ENCODE data around the gene ATG2A. TPM values are rescaled to one million over a fixed set of nuclear protein-coding genes. Genes with fewer than 3 reads are reported as not detected.

Gene ATG2A
- total RNA-seq, 1 donor from 2014 or later, result 25.8 TPM

- TF ChIP-seq CTCF (conservative IDR thresholded peaks at IDR 0.05; ENCODE audit: low read depth, low read length), result peak; percentile 43
- H3K4me3 ChIP-seq (ENCODE audit: low read depth, low read length), result peak overlapping the region; percentile 97
- DNase-seq (ENCODE audit: low read depth), result no peak
Observed at GRCh38 chr11:64918017-64918416, 1.0 kb upstream of the ATG2A start.

- no peak for DNase-seq (ENCODE audit: low read depth)
- no peak for TF ChIP-seq CTCF (conservative IDR thresholded peaks at IDR 0.05; ENCODE audit: low read depth, low read length)
- peak overlapping the region; percentile 97 for H3K4me3 ChIP-seq (ENCODE audit: low read depth, low read length)
Observed at GRCh38 chr11:64917663-64917995, 620 bp upstream of the ATG2A start.

- peak overlapping the region; percentile 97 for H3K4me3 ChIP-seq (ENCODE audit: low read depth, low read length)
- DNase-seq (ENCODE audit: low read depth), result no peak
- no peak for TF ChIP-seq CTCF (conservative IDR thresholded peaks at IDR 0.05; ENCODE audit: low read depth, low read length)
Observed at GRCh38 chr11:64916040-64916774, 802 bp downstream of the ATG2A start.

GRCh38 chr11:64915376-64915887 is 1.6 kb downstream of the ATG2A start:
- peak overlapping the region; percentile 97 for H3K4me3 ChIP-seq (ENCODE audit: low read depth, low read length)
- no peak for DNase-seq (ENCODE audit: low read depth)
- no peak for TF ChIP-seq CTCF (conservative IDR thresholded peaks at IDR 0.05; ENCODE audit: low read depth, low read length)

- TF ChIP-seq CTCF (conservative IDR thresholded peaks at IDR 0.05; ENCODE audit: low read depth, low read length), result no peak
- no peak overlapping the region for H3K4me3 ChIP-seq (ENCODE audit: low read depth, low read length)
- no peak for DNase-seq (ENCODE audit: low read depth)
Observed at GRCh38 chr11:64914123-64914522, 2.9 kb downstream of the ATG2A start.

- no peak for DNase-seq (ENCODE audit: low read depth)
- TF ChIP-seq CTCF (conservative IDR thresholded peaks at IDR 0.05; ENCODE audit: low read depth, low read length), result no peak
- H3K4me3 ChIP-seq (ENCODE audit: low read depth, low read length), result no peak overlapping the region
Observed at GRCh38 chr11:64913171-64913727, 3.8 kb downstream of the ATG2A start.

GRCh38 chr11:64911689-64912088 is 5.3 kb downstream of the ATG2A start:
- no peak for TF ChIP-seq CTCF (conservative IDR thresholded peaks at IDR 0.05; ENCODE audit: low read depth, low read length)

More at GRCh38 chr11:64911689-64912088, 5.3 kb downstream of the ATG2A start:
- H3K4me3 ChIP-seq (ENCODE audit: low read depth, low read length), result no peak overlapping the region
- no peak for DNase-seq (ENCODE audit: low read depth)

All from epithelial cell of proximal tubule (primary cell).